ENCODE results near the gene MT1G. TPM values are rescaled to one million over a fixed set of nuclear protein-coding genes. Genes with fewer than 3 reads are reported as not detected.
A peak's percentile ranks its signal among the peaks of the same experiment; 100 is the strongest.

Gene MT1G
- total and polyA plus RNA-seq, 2 experiments from 2014 or later, result 184 to 1,014 TPM

GRCh38 chr16:56669005-56669839 lies 1.4 kb upstream of the MT1G start, which contains the start of gene MT1H:
Gene MT1H, plus strand, starts transcription at chr16:56669814. Its CDS starts 71 bp downstream, at chr16:56669885.
- peaks cover 36% of the 10 kb centered on the region for H3K36me3 Mint-ChIP-seq (ENCODE audit: low read depth)
- peak within 1 kb of the TSS; percentile 91 for H3K4me2 ChIP-seq
- peak; percentile 64 for ATAC-seq
- H4K20me1 ChIP-seq (replicated peaks; ENCODE audit: insufficient read depth), result no peaks in the 10 kb centered on the region
- peaks cover 93% of the 10 kb centered on the region for H3K27me3 Mint-ChIP-seq (ENCODE audit: insufficient read depth, low read depth, poor library complexity)
- H2AFZ ChIP-seq, result peak within 1 kb of the TSS; percentile 91
- no peak for TF ChIP-seq NANOG (IDR thresholded peaks at IDR 0.05; ENCODE audit: borderline replicate concordance)
- TF ChIP-seq EZH2phosphoT487 (IDR thresholded peaks at IDR 0.05; ENCODE audit: unreplicated experiment), result peak; percentile 41
- no peak for TF ChIP-seq STAT1 (IDR thresholded peaks at IDR 0.05; ENCODE audit: unreplicated experiment)
- no peak for TF ChIP-seq ZNF462 (CRISPR knock-in tag; IDR thresholded peaks at IDR 0.05)
- no peak for TF ChIP-seq JUNB (IDR thresholded peaks at IDR 0.05; ENCODE audit: unreplicated experiment)
- no peak for TF ChIP-seq ETS1 (IDR thresholded peaks at IDR 0.05)
- no peak for TF ChIP-seq REST (IDR thresholded peaks at IDR 0.05; ENCODE audit: unreplicated experiment)
- TF ChIP-seq ZNF331 (CRISPR knock-in tag; IDR thresholded peaks at IDR 0.05; ENCODE audit: low read depth), result no peak
- no peak for TF ChIP-seq CTCF (conservative IDR thresholded peaks at IDR 0.05; ENCODE audit: low read depth in 2 of 2)
- no peak for TF ChIP-seq POLR2AphosphoS5 (IDR thresholded peaks at IDR 0.05; ENCODE audit: low read depth)
- TF ChIP-seq EZH2 (IDR thresholded peaks at IDR 0.05; ENCODE audit: low read depth, unreplicated experiment), result peak; percentile 91
- TF ChIP-seq ZNF114 (CRISPR knock-in tag; IDR thresholded peaks at IDR 0.05), result no peak
- TF ChIP-seq CREB1 (CRISPR knock-in tag; IDR thresholded peaks at IDR 0.05; ENCODE audit: low read depth), result no peak
- no peaks in the 10 kb centered on the region; the same call in 1 of the 2 replicates for H3K79me2 ChIP-seq (replicated peaks; ENCODE audit: insufficient read depth)
- H3F3A ChIP-seq (replicated peaks; ENCODE audit: low read depth), result peaks cover 12% of the 10 kb centered on the region
- peaks cover 35% of the 10 kb centered on the region for H3K4me1 Mint-ChIP-seq
- H3K27ac ChIP-seq (ENCODE audit: low read depth), result no peak within 1 kb of the TSS
- H3K4me1 ChIP-seq (ENCODE audit: insufficient read depth), result peaks cover 47% of the 10 kb centered on the region
- H3K4me3 ChIP-seq, result peak within 1 kb of the TSS; percentile 62
- DNase-seq (ENCODE audit: low spot score), result peak; percentile 51
- H3K36me3 ChIP-seq (ENCODE audit: insufficient read depth), result no peaks in the 10 kb centered on the region
- peaks cover 96% of the 10 kb centered on the region for H3K27me3 ChIP-seq (ENCODE audit: insufficient read depth)
- H3K27ac Mint-ChIP-seq, result no peak within 1 kb of the TSS
- peaks cover 3% of the 10 kb centered on the region; the same call in 1 of the 3 replicates for H3K9me3 Mint-ChIP-seq
- peak within 1 kb of the TSS; percentile 83 for H3K4me3 Mint-ChIP-seq
- H3K9me2 ChIP-seq (ENCODE audit: insufficient read depth), result no peaks in the 10 kb centered on the region

Measured in GM23338 (cell line).